ENCODE results near the gene BSCL2. TPM values are rescaled to one million over a fixed set of nuclear protein-coding genes. Genes with fewer than 3 reads are reported as not detected.

Gene BSCL2
- total RNA-seq, 1 donor from 2014 or later, result 34.6 TPM

- no peak overlapping the region for H3K27ac Mint-ChIP-seq
- peaks cover 2% of the 10 kb centered on the region for H3K27me3 Mint-ChIP-seq (ENCODE audit: insufficient read depth, low read depth)
- DNase-seq (ENCODE audit: low spot score), result no peak
- TF ChIP-seq CTCF (IDR thresholded peaks at IDR 0.05) (no peak), EZH2phosphoT487 (IDR thresholded peaks at IDR 0.05) (no peak), EZH2 (IDR thresholded peaks at IDR 0.05) (no peak)
- no peaks in the 10 kb centered on the region for H3K9me3 Mint-ChIP-seq
- Histone ChIP-seq H2AFZ (replicated peaks) (no peak overlapping the region), H3K27me3 (no peaks in the 10 kb centered on the region), H3K79me2 (ENCODE audit: low read depth) (no peaks in the 10 kb centered on the region), H3K4me2 (no peak overlapping the region), H3K36me3 (no peaks in the 10 kb centered on the region), H3F3A (ENCODE audit: low read depth) (peaks cover 7% of the 10 kb centered on the region), H4K20me1 (ENCODE audit: low read depth) (no peaks in the 10 kb centered on the region), H3K4me1 (no peaks in the 10 kb centered on the region), H3K9me3 (ENCODE audit: low read depth) (no peaks in the 10 kb centered on the region), H3K4me3 (no peak overlapping the region), H3K9ac (no peak overlapping the region), H3K27ac (no peak overlapping the region)
- H3K36me3 Mint-ChIP-seq, result peaks cover 8% of the 10 kb centered on the region
- no peak overlapping the region for H3K4me3 Mint-ChIP-seq
- H3K4me1 Mint-ChIP-seq, result peaks cover 6% of the 10 kb centered on the region
Observed at GRCh38 chr11:62688491-62688890, 18.7 kb downstream of the BSCL2 start.

- Histone ChIP-seq H3K27ac (no peak overlapping the region), H4K20me1 (ENCODE audit: low read depth) (no peaks in the 10 kb centered on the region), H3K4me3 (no peak overlapping the region), H3K9ac (no peak overlapping the region), H3K4me1 (no peaks in the 10 kb centered on the region), H3K79me2 (ENCODE audit: low read depth) (no peaks in the 10 kb centered on the region), H3K9me3 (ENCODE audit: low read depth) (no peaks in the 10 kb centered on the region), H2AFZ (replicated peaks) (no peak overlapping the region), H3K4me2 (no peak overlapping the region), H3F3A (ENCODE audit: low read depth) (peaks cover 7% of the 10 kb centered on the region), H3K27me3 (no peaks in the 10 kb centered on the region), H3K36me3 (no peaks in the 10 kb centered on the region)
- no peak for DNase-seq (ENCODE audit: low spot score)
- H3K4me1 Mint-ChIP-seq, result peaks cover 6% of the 10 kb centered on the region
- TF ChIP-seq EZH2phosphoT487 (IDR thresholded peaks at IDR 0.05), result no peak
- no peak for TF ChIP-seq CTCF (IDR thresholded peaks at IDR 0.05)
- no peak for TF ChIP-seq EZH2 (IDR thresholded peaks at IDR 0.05)
- peaks cover 6% of the 10 kb centered on the region for H3K36me3 Mint-ChIP-seq
- peaks cover 2% of the 10 kb centered on the region for H3K27me3 Mint-ChIP-seq (ENCODE audit: insufficient read depth, low read depth)
- H3K4me3 Mint-ChIP-seq, result no peak overlapping the region
- H3K9me3 Mint-ChIP-seq, result no peaks in the 10 kb centered on the region
- no peak overlapping the region for H3K27ac Mint-ChIP-seq
Observed at GRCh38 chr11:62687508-62688396, 19.5 kb downstream of the BSCL2 start.

GRCh38 chr11:62682518-62682917 is 24.7 kb downstream of the BSCL2 start:
- H3K27me3 Mint-ChIP-seq (ENCODE audit: insufficient read depth, low read depth), result peaks cover 2% of the 10 kb centered on the region
- TF ChIP-seq EZH2phosphoT487 (IDR thresholded peaks at IDR 0.05) (no peak), CTCF (IDR thresholded peaks at IDR 0.05) (no peak), EZH2 (IDR thresholded peaks at IDR 0.05) (no peak)
- H3K27ac Mint-ChIP-seq, result no peak overlapping the region
- H3K4me1 Mint-ChIP-seq, result peaks cover 20% of the 10 kb centered on the region
- Histone ChIP-seq H3K9ac (no peak overlapping the region), H3K27me3 (no peaks in the 10 kb centered on the region), H3K4me2 (no peak overlapping the region), H3K4me3 (no peak overlapping the region), H3K36me3 (no peaks in the 10 kb centered on the region), H2AFZ (replicated peaks) (no peak overlapping the region), H3K9me3 (ENCODE audit: low read depth) (no peaks in the 10 kb centered on the region), H3K27ac (no peak overlapping the region), H3K79me2 (ENCODE audit: low read depth) (peaks cover 17% of the 10 kb centered on the region), H3F3A (ENCODE audit: low read depth) (peaks cover 25% of the 10 kb centered on the region), H3K4me1 (peaks cover 7% of the 10 kb centered on the region), H4K20me1 (ENCODE audit: low read depth) (peaks cover 8% of the 10 kb centered on the region)
- no peaks in the 10 kb centered on the region for H3K9me3 Mint-ChIP-seq
- DNase-seq (ENCODE audit: low spot score), result no peak
- peaks cover 6% of the 10 kb centered on the region for H3K36me3 Mint-ChIP-seq
- H3K4me3 Mint-ChIP-seq, result no peak overlapping the region
